Neural progenitor cell (in vitro differentiated cells): ENCODE data around the gene GALNT3. TPM values are rescaled to one million over a fixed set of nuclear protein-coding genes. Genes with fewer than 3 reads are reported as not detected.

ENCODE experiments used
- DNase-seq: peaks from one replicate; pipeline ENCODE4 v3.0.0-alpha.2; 2016; ENCODE audit warnings: low spot score
- H2AFZ ChIP-seq: fragments of 200-600 bp; sonication (generic); replicated peaks from 2 replicates; pipeline ENCODE4 v1.6.1; 2016; ENCODE audit warnings: antibody characterized with exemption
- H3F3A ChIP-seq: fragments of 200-600 bp; sonication (generic); 2 replicates; pipeline ENCODE4 v1.6.1; 2016; ENCODE audit warnings: antibody characterized with exemption, low read depth
- H3K27ac ChIP-seq: fragments of 200-600 bp; sonication (generic); 2 replicates; pipeline ENCODE4 v1.5.1; 2016; ENCODE audit warnings: mild to moderate bottlenecking
- H3K27me3 ChIP-seq: fragments of 200-600 bp; sonication (generic); 2 replicates; pipeline ENCODE4 v1.6.1; 2016; ENCODE audit warnings: mild to moderate bottlenecking, moderate library complexity
- H3K36me3 ChIP-seq: fragments of 200-600 bp; sonication (generic); 2 replicates; pipeline ENCODE4 v1.5.1; 2016
- H3K4me1 ChIP-seq: fragments of 200-600 bp; sonication (generic); 2 replicates; pipeline ENCODE4 v1.6.1; 2016; ENCODE audit warnings: mixed run types
- H3K4me2 ChIP-seq: fragments of 200-600 bp; sonication (generic); 2 replicates; pipeline ENCODE4 v1.6.1; 2016
- H3K4me3 ChIP-seq: fragments of 200-600 bp; sonication (generic); 2 replicates; pipeline ENCODE4 v1.5.1; 2016
- H3K79me2 ChIP-seq: fragments of 200-600 bp; sonication (generic); 2 replicates; pipeline ENCODE4 v1.6.1; 2016; ENCODE audit warnings: low read depth
- H3K9ac ChIP-seq: fragments of 200-600 bp; sonication (generic); 2 replicates; pipeline ENCODE4 v1.6.1; 2016
- H3K9me3 ChIP-seq: fragments of 200-600 bp; sonication (generic); 2 replicates; pipeline ENCODE4 v1.5.1; 2016; ENCODE audit warnings: low read depth
- H4K20me1 ChIP-seq: fragments of 200-600 bp; sonication (generic); 2 replicates; pipeline ENCODE4 v1.6.1; 2016; ENCODE audit warnings: low read depth
- H3K27ac Mint-ChIP-seq: 3 replicates; pipeline ENCODE4 v1.8.0; 2021; ENCODE audit warnings: mixed read lengths
- H3K27me3 Mint-ChIP-seq: 2 replicates; pipeline ENCODE4 v1.8.0; 2022; ENCODE audit warnings: low read depth, mild to moderate bottlenecking, inconsistent platforms, moderate library complexity, mixed read lengths; ENCODE audit not compliant: insufficient read depth
- H3K36me3 Mint-ChIP-seq: 3 replicates; pipeline ENCODE4 v1.8.0; 2021; ENCODE audit warnings: mixed read lengths
- H3K4me1 Mint-ChIP-seq: 3 replicates; pipeline ENCODE4 v1.8.0; 2021; ENCODE audit warnings: mixed read lengths
- H3K4me3 Mint-ChIP-seq: 3 replicates; pipeline ENCODE4 v1.8.0; 2021; ENCODE audit warnings: mild to moderate bottlenecking, moderate library complexity, mixed read lengths
- H3K9me3 Mint-ChIP-seq: 3 replicates; pipeline ENCODE4 v1.8.0; 2020; ENCODE audit warnings: mixed read lengths
- CTCF ChIP-seq: fragments of 200-600 bp; sonication (generic); IDR thresholded peaks from 2 replicates; pipeline ENCODE4 v1.5.1; 2017; ENCODE audit warnings: antibody characterized with exemption, mild to moderate bottlenecking
- EZH2 ChIP-seq: fragments of 200-600 bp; sonication (generic); IDR thresholded peaks from 2 replicates; pipeline ENCODE4 v1.6.1; 2017; ENCODE audit warnings: antibody characterized with exemption, mild to moderate bottlenecking, moderate library complexity
- EZH2phosphoT487 ChIP-seq: fragments of 200-600 bp; sonication (generic); IDR thresholded peaks from 2 replicates; pipeline ENCODE4 v1.6.1; 2017; ENCODE audit warnings: antibody characterized with exemption
- total RNA-seq: library from RNA; depleted of rRNA; stranded (reverse); fragments of >200 nt; gene quantifications from 2 replicates; pipeline ENCODE4 v1.2.3, GENCODE V29; 2015; ENCODE audit warnings: low replicate concordance

Gene GALNT3
- total RNA-seq, 1 donor from 2014 or later = 1.9 TPM

GRCh38 chr2:165827016-165827920 is 33.2 kb upstream of the GALNT3 start:
- Mint-ChIP-seq H3K36me3 (no peaks in the 10 kb centered on the region), H3K27me3 (no peaks in the 10 kb centered on the region), H3K4me1 (peaks cover 8% of the 10 kb centered on the region), H3K27ac (no peak overlapping the region), H3K4me3 (no peak overlapping the region), H3K9me3 (no peaks in the 10 kb centered on the region)
- H3K9ac ChIP-seq = no peak overlapping the region
- no peak overlapping the region for H3K4me3 ChIP-seq
- no peaks in the 10 kb centered on the region for H3K79me2 ChIP-seq
- H3K9me3 ChIP-seq = no peaks in the 10 kb centered on the region
- H3K36me3 ChIP-seq = no peaks in the 10 kb centered on the region
- H3K27ac ChIP-seq = no peak overlapping the region
- H2AFZ ChIP-seq = no peak overlapping the region
- no peak overlapping the region for H3K4me2 ChIP-seq
- no peaks in the 10 kb centered on the region for H3F3A ChIP-seq
- no peaks in the 10 kb centered on the region for H4K20me1 ChIP-seq
- DNase-seq = no peak
- no peaks in the 10 kb centered on the region for H3K4me1 ChIP-seq
- TF ChIP-seq EZH2 (no peak), CTCF (no peak), EZH2phosphoT487 (no peak)
- H3K27me3 ChIP-seq = no peaks in the 10 kb centered on the region

- Histone ChIP-seq H3K9me3 (no peaks in the 10 kb centered on the region), H3K27me3 (no peaks in the 10 kb centered on the region)
Measured at GRCh38 chr2:165825041-165825440, 31.0 kb upstream of the GALNT3 start.

GRCh38 chr2:165820296-165820695 is 26.2 kb upstream of the GALNT3 start:
- no peaks in the 10 kb centered on the region for H3K4me1 ChIP-seq
- no peak overlapping the region for H3K4me2 ChIP-seq
- TF ChIP-seq CTCF = no peak
- TF ChIP-seq EZH2 = no peak
- TF ChIP-seq EZH2phosphoT487 = no peak
- H3K79me2 ChIP-seq = no peaks in the 10 kb centered on the region
- H3K27ac Mint-ChIP-seq = no peak overlapping the region
- no peaks in the 10 kb centered on the region for H3K27me3 Mint-ChIP-seq
- H3K27me3 ChIP-seq = no peaks in the 10 kb centered on the region
- H3K4me1 Mint-ChIP-seq = no peaks in the 10 kb centered on the region
- no peaks in the 10 kb centered on the region for H3K36me3 Mint-ChIP-seq
- no peak overlapping the region for H3K9ac ChIP-seq
- no peak overlapping the region for H3K4me3 Mint-ChIP-seq
- no peaks in the 10 kb centered on the region for H3K9me3 ChIP-seq
- no peaks in the 10 kb centered on the region for H3K36me3 ChIP-seq
- no peaks in the 10 kb centered on the region for H4K20me1 ChIP-seq
- peak overlapping the region; percentile 23 for H2AFZ ChIP-seq
- no peak overlapping the region for H3K4me3 ChIP-seq
- H3K9me3 Mint-ChIP-seq = no peaks in the 10 kb centered on the region
- no peaks in the 10 kb centered on the region for H3F3A ChIP-seq
- H3K27ac ChIP-seq = no peak overlapping the region
- DNase-seq = no peak

More at GRCh38 chr2:165825041-165825440, 31.0 kb upstream of the GALNT3 start:
- Mint-ChIP-seq H3K4me1 (peaks cover 8% of the 10 kb centered on the region), H3K27me3 (no peaks in the 10 kb centered on the region), H3K9me3 (no peaks in the 10 kb centered on the region), H3K4me3 (no peak overlapping the region), H3K36me3 (no peaks in the 10 kb centered on the region), H3K27ac (no peak overlapping the region)
- Histone ChIP-seq H2AFZ (no peak overlapping the region), H3K79me2 (no peaks in the 10 kb centered on the region), H3K4me2 (no peak overlapping the region), H3K27ac (no peak overlapping the region), H4K20me1 (no peaks in the 10 kb centered on the region), H3F3A (no peaks in the 10 kb centered on the region), H3K9ac (no peak overlapping the region), H3K36me3 (no peaks in the 10 kb centered on the region), H3K4me1 (no peaks in the 10 kb centered on the region), H3K4me3 (no peak overlapping the region)
- TF ChIP-seq CTCF = no peak
- no peak for TF ChIP-seq EZH2
- TF ChIP-seq EZH2phosphoT487 = no peak
- DNase-seq = no peak
